Body of pancreas (tissue), 4 donors: ENCODE data around the gene AKAP13. TPM values are rescaled to one million over a fixed set of nuclear protein-coding genes. Genes with fewer than 3 reads are reported as not detected.

Experiments
- ATAC-seq: fragments of 150-250 bp; one replicate; pipeline ENCODE4 v1.9.1; 2016
- DNase-seq, 4 donors: peaks; one replicate each; pipeline ENCODE4 v3.0.0-alpha.2; 2019
- H3K27ac ChIP-seq, 4 donors: fragments of 200-600 bp; sonication (generic); 1 replicate in 3 of 4; 2 replicates in 1 of 4; pipeline versions ENCODE4 v1.5.1 to v1.6.1; 2016 to 2019; ENCODE audit warnings: mild to moderate bottlenecking in 1 of 4, mixed read lengths in 1 of 4, moderate library complexity in 1 of 4
- H3K27me3 ChIP-seq, 2 donors: fragments of 200-600 bp; sonication (generic); one replicate each; pipeline ENCODE4 v1.6.0; 2016; ENCODE audit warnings: mild to moderate bottlenecking in 1 of 2
- H3K36me3 ChIP-seq, 2 donors: fragments of 200-600 bp; sonication (generic); replicated peaks in 1 of 2; 2 replicates each; pipeline ENCODE4 v1.5.1; 2016; ENCODE audit warnings: low read depth in 2 of 2; ENCODE audit not compliant: insufficient read depth in 1 of 2
- H3K4me1 ChIP-seq: fragments of 200-600 bp; sonication (generic); one replicate; pipeline ENCODE4 v1.6.0; 2016
- H3K4me3 ChIP-seq, 2 donors: fragments of 200-600 bp; sonication (generic); 1 replicate in 1 of 2; 2 replicates in 1 of 2; pipeline ENCODE4 v1.5.1; 2016 to 2019
- H3K9me3 ChIP-seq, 3 donors: fragments of 200-600 bp; sonication (generic); 1 replicate in 2 of 3; 2 replicates in 1 of 3; pipeline ENCODE4 v1.5.1; 2016
- POLR2A ChIP-seq, 3 donors: fragments of 450-650 bp; IDR thresholded peaks; one replicate each; pipeline ENCODE4 v1.6.1; 2016; ENCODE audit warnings: antibody characterized with exemption in 3 of 3, mild to moderate bottlenecking in 2 of 3
- WGBS, 2 donors: methylation state at CpG; one replicate each; pipeline ENCODE4 v1.1.5; 2017; 5-methylcytosine and 5-hydroxymethylcytosine counted together
- intact Hi-C: fragments of 100-400 bp; cut with DNase I; formaldehyde crosslinking; loops from one replicate; pipeline ENCODE4 v1.15.1; 2023
- total RNA-seq, 2 donors: library from RNA; depleted of rRNA; stranded (reverse); fragments of >200 nt; gene quantifications; one replicate each; pipeline ENCODE4 v1.1.0, GENCODE V29; 2016
- TF ChIP-seq, protein P1 (sequence below), 7 experiments: fragments of 450-650 bp in 4 of 7; fragments of 200-600 bp in 3 of 7; sonication (generic) in 3 of 7; IDR thresholded peaks; one replicate each; pipeline ENCODE4 v1.5.1; 2016 to 2019; ENCODE audit warnings: antibody characterized with exemption in 7 of 7

AKAP13 gene
- total RNA-seq, 2 donors from 2014 or later: 102 to 160 TPM

DNA sequence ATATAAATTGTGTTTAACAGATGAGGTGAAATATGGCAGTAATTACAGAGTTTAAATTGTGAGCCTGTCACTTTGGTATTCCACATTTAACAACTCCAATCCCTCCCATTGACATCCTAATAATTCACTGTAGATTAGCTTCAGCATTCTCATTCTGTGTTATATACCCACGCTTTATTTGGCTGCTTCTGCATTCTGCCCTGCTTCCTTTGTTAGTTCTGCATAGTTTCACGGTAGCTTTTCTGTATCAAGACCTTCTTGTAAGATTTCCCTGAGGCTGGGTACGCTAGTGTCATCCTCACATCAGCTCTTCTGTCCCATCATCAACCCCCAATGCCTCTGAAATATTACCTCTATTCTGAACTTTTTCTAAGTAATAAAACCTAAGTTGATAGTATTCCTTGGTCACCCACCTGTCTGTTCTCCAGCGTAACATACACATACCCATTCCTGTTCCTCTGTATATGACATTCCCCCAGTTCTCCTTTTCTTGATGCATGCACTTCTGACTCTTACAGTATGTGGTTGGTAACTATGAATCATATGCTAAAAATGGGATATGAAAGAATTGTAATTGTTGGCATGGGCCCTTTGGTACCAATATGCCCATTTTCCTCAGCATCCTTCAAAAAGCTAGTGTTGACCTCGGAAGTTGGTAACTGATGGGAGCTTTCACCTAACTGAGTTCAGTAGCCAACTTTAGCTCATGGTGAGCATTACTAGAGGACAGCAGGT, 243.1 kb downstream of the AKAP13 start:
- no peak for ATAC-seq
- Histone ChIP-seq H3K4me1 (peaks cover 69% of the 10 kb centered on the region), H3K4me3 (no peak overlapping the region), H3K9me3 (no peaks in the 10 kb centered on the region), H3K36me3 (peaks cover 0 to 1% of the 10 kb centered on the region in 2 donors), H3K27me3 (no peaks in the 10 kb centered on the region), H3K27ac (no peak overlapping the region)
- WGBS, 2 donors: 63 to 82% methylated on average over 5 of the region's 5 CpGs
- TF ChIP-seq POLR2A (IDR thresholded peaks at IDR 0.05): no peak
- TF ChIP-seq, protein P1, sequence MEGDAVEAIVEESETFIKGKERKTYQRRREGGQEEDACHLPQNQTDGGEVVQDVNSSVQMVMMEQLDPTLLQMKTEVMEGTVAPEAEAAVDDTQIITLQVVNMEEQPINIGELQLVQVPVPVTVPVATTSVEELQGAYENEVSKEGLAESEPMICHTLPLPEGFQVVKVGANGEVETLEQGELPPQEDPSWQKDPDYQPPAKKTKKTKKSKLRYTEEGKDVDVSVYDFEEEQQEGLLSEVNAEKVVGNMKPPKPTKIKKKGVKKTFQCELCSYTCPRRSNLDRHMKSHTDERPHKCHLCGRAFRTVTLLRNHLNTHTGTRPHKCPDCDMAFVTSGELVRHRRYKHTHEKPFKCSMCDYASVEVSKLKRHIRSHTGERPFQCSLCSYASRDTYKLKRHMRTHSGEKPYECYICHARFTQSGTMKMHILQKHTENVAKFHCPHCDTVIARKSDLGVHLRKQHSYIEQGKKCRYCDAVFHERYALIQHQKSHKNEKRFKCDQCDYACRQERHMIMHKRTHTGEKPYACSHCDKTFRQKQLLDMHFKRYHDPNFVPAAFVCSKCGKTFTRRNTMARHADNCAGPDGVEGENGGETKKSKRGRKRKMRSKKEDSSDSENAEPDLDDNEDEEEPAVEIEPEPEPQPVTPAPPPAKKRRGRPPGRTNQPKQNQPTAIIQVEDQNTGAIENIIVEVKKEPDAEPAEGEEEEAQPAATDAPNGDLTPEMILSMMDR (IDR thresholded peaks at IDR 0.05): no peak
- DNase-seq: no peak
- intact Hi-C loops: no loop called here

DNA sequence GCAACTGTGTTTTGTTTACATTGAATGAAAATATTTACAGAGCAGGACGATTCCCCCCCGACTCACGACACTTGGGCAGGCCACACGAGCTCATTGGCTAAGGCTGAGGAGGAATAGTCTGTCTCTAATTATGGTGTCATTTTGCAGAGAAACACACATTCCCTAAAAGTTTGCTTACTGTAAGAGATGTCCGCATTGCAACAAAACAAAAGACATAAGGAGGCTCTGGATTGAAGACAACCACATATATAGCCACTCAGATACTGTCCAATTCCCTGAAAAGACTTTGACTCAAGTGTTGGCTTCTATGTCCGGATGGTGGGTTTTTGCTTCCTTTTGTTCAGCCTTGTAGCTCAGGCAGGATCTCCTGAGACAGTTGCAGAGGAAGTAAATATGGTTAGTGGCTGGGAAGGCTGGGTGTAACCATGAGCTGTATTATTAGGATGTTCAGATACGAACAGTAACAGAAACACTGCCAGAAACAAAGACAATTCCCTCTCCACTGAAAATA, 243.9 kb downstream of the AKAP13 start:
- WGBS, 2 donors: 32 to 48% methylated on average over 7 of the region's 7 CpGs
- no peaks in the 10 kb centered on the region for H3K27me3 ChIP-seq
- no peak overlapping the region for H3K4me3 ChIP-seq
- DNase-seq: no peak
- ATAC-seq: no peak
- TF ChIP-seq, protein P1 (IDR thresholded peaks at IDR 0.05): no peak
- no peak for TF ChIP-seq POLR2A (IDR thresholded peaks at IDR 0.05)
- peak overlapping the region in 1 of 4 donors; percentile 8 for H3K27ac ChIP-seq
- H3K4me1 ChIP-seq: peaks cover 61% of the 10 kb centered on the region
- intact Hi-C loops: no loop called here
- no peaks in the 10 kb centered on the region for H3K9me3 ChIP-seq
- peaks cover 0 to 1% of the 10 kb centered on the region in 2 donors for H3K36me3 ChIP-seq

DNA sequence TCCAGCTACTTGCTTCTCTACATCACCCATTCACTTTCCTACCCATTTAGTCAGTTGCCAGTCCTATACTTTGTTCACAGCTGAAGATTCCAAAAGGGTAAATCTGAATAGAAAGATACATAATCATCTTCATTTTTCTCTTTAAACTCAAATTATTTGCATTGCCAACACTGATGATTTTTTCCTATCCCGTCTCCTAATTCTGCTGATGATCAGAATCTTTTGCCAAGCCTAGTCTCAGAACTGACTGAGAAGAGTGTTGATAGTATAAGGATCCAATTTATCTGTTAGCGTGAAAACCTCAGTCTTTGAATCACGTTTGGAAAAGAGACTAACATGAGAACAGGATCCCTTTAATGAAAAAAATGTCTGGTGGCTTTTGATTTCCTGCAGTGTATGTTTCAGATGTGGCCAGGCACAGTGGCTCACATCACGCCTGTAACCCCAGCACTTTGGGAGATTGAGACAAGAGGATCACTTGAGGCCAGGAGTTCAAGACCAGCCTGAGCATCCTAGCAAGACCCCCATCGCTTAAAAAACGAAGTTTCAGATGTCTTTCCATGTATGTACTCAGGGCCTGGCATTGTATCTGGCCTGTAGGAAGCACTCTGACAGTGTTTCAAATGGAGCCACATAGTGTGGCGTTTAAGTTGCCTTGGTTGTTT, 244.9 kb downstream of the AKAP13 start:
- DNase-seq: no peak
- H3K4me3 ChIP-seq: no peak overlapping the region
- TF ChIP-seq POLR2A (IDR thresholded peaks at IDR 0.05): no peak
- TF ChIP-seq, protein P1 (IDR thresholded peaks at IDR 0.05): no peak
- H3K27me3 ChIP-seq: no peaks in the 10 kb centered on the region
- no peak for ATAC-seq
- H3K9me3 ChIP-seq: no peaks in the 10 kb centered on the region
- peak overlapping the region in 1 of 4 donors; percentile 2 for H3K27ac ChIP-seq
- intact Hi-C loops: no loop called here
- WGBS, 2 donors: 55 to 78% methylated on average over 7 of the region's 7 CpGs
- peaks cover 52% of the 10 kb centered on the region for H3K4me1 ChIP-seq
- H3K36me3 ChIP-seq: peaks cover 0 to 1% of the 10 kb centered on the region in 2 donors

DNA sequence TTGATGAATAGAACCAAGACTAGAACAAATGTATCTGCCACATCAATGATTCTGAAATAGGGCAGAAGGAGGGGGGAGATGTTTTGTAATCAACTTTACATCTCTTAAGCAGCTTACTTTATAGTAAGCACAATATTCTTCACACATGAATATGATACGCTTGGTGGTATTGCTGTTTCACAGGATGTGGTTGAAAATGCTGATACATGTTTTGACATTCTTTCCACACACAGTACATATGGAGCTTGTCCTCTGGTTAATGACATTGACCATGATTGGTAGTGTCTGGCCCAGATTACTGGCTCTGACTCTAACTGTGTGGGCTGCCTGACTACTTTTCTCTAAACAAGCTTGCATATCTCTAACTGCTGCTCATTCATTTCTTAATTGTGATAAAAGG, 245.5 kb downstream of the AKAP13 start:
- Histone ChIP-seq H3K36me3 (peaks cover 0 to 1% of the 10 kb centered on the region in 2 donors), H3K4me3 (no peak overlapping the region), H3K27me3 (no peaks in the 10 kb centered on the region), H3K27ac (peak overlapping the region in 1 of 4 donors; percentile 2), H3K4me1 (peaks cover 47% of the 10 kb centered on the region), H3K9me3 (no peaks in the 10 kb centered on the region)
- DNase-seq (peak in 1 of 4 donors; percentile 31), ATAC-seq (no peak)
- 67 to 91% methylated on average over 1 of the region's 1 CpG for WGBS, 2 donors
- no peak for TF ChIP-seq POLR2A (IDR thresholded peaks at IDR 0.05)
- TF ChIP-seq, protein P1 (IDR thresholded peaks at IDR 0.05): no peak
- intact Hi-C loops: no loop called here
